ENCODE data around the gene HIRA. TPM values are rescaled to one million over a fixed set of nuclear protein-coding genes. Genes with fewer than 3 reads are reported as not detected.

HIRA gene
- total RNA-seq, 1 experiment from 2014 or later: 23.8 TPM

- ATAC-seq (no peak), DNase-seq (ENCODE audit: low read depth, low spot score) (no peak)
- BruUV-seq (replicated peaks): TSS peak; percentile 61
- TF ChIP-seq POLR2AphosphoS5 (IDR thresholded peaks at IDR 0.05; ENCODE audit: low read depth, low read length): no peak
- no peak for TF ChIP-seq CTCF (IDR thresholded peaks at IDR 0.05)
- no peak for TF ChIP-seq SIN3A (IDR thresholded peaks at IDR 0.05; ENCODE audit: borderline replicate concordance, insufficient read depth, low read depth, low read length)
- TF ChIP-seq TCF7L2 (IDR thresholded peaks at IDR 0.05; ENCODE audit: low read depth, low read length): no peak
- TF ChIP-seq REST (IDR thresholded peaks at IDR 0.05; ENCODE audit: insufficient read depth in 1 of 2, low read depth in 2 of 2, low read length in 1 of 2): no peak
- ChIA-PET POLR2A (no interaction called here), CTCF (no interaction called here)
- H3K36me3 ChIP-seq (ENCODE audit: control insufficient read depth, insufficient read depth, low read length): no peaks in the 10 kb centered on the region; the same call in 1 of the 2 replicates
- in situ Hi-C loops (cut with HindIII; ENCODE audit: low pct_unique_long_range_greater_than_20kb, low sequenced_read_pairs): no loop called here
- H3K27ac ChIP-seq (ENCODE audit: low read length): no peak overlapping the region
- H3K4me1 ChIP-seq (ENCODE audit: control insufficient read depth, insufficient read depth, low read length): no peaks in the 10 kb centered on the region
- H3K4me3 ChIP-seq (ENCODE audit: low read depth in 2 of 2, low read length in 2 of 2): no peak overlapping the region
- intact Hi-C loops (cut with micrococcal nuclease; ENCODE audit: unreplicated experiment): no loop called here
- no peaks in the 10 kb centered on the region for H3K27me3 ChIP-seq (ENCODE audit: control insufficient read depth, insufficient read depth, low read length)
- no peaks in the 10 kb centered on the region for H3K9me3 ChIP-seq (ENCODE audit: control insufficient read depth, insufficient read depth, low read depth, low read length)
Measured at GRCh38 chr22:19349778-19350475, 81.6 kb downstream of the HIRA start.

- no TSS peak for BruUV-seq (replicated peaks)
- Histone ChIP-seq H3K27me3 (ENCODE audit: control insufficient read depth, insufficient read depth, low read length) (no peaks in the 10 kb centered on the region), H3K27ac (ENCODE audit: low read length) (no peak overlapping the region), H3K9me3 (ENCODE audit: control insufficient read depth, insufficient read depth, low read depth, low read length) (no peaks in the 10 kb centered on the region), H3K4me3 (ENCODE audit: low read depth in 2 of 2, low read length in 2 of 2) (no peak overlapping the region), H3K36me3 (ENCODE audit: control insufficient read depth, insufficient read depth, low read length) (no peaks in the 10 kb centered on the region; the same call in 1 of the 2 replicates), H3K4me1 (ENCODE audit: control insufficient read depth, insufficient read depth, low read length) (no peaks in the 10 kb centered on the region)
- ChIA-PET POLR2A (no interaction called here), CTCF (no interaction called here)
- TF ChIP-seq POLR2AphosphoS5 (IDR thresholded peaks at IDR 0.05; ENCODE audit: low read depth, low read length) (no peak), SIN3A (IDR thresholded peaks at IDR 0.05; ENCODE audit: borderline replicate concordance, insufficient read depth, low read depth, low read length) (no peak), TCF7L2 (IDR thresholded peaks at IDR 0.05; ENCODE audit: low read depth, low read length) (no peak), REST (IDR thresholded peaks at IDR 0.05; ENCODE audit: insufficient read depth in 1 of 2, low read depth in 2 of 2, low read length in 1 of 2) (no peak), CTCF (IDR thresholded peaks at IDR 0.05) (no peak)
- intact Hi-C loops (cut with micrococcal nuclease; ENCODE audit: unreplicated experiment): no loop called here
- no peak for ATAC-seq
- DNase-seq (ENCODE audit: low read depth, low spot score): no peak
- in situ Hi-C loops (cut with HindIII; ENCODE audit: low pct_unique_long_range_greater_than_20kb, low sequenced_read_pairs): no loop called here
Measured at GRCh38 chr22:19346677-19347265, 84.8 kb downstream of the HIRA start.
